Airway epithelial cell (primary cell): ENCODE measurements around the gene CCDC191. TPM values are rescaled to one million over a fixed set of nuclear protein-coding genes. Genes with fewer than 3 reads are reported as not detected.

Source experiments
- total RNA-seq: library from RNA; depleted of rRNA; stranded (reverse); fragments of >200 nt; gene quantifications from 2 replicates; pipeline ENCODE4 v1.2.3, GENCODE V29; 2015

CCDC191 gene, protein sequence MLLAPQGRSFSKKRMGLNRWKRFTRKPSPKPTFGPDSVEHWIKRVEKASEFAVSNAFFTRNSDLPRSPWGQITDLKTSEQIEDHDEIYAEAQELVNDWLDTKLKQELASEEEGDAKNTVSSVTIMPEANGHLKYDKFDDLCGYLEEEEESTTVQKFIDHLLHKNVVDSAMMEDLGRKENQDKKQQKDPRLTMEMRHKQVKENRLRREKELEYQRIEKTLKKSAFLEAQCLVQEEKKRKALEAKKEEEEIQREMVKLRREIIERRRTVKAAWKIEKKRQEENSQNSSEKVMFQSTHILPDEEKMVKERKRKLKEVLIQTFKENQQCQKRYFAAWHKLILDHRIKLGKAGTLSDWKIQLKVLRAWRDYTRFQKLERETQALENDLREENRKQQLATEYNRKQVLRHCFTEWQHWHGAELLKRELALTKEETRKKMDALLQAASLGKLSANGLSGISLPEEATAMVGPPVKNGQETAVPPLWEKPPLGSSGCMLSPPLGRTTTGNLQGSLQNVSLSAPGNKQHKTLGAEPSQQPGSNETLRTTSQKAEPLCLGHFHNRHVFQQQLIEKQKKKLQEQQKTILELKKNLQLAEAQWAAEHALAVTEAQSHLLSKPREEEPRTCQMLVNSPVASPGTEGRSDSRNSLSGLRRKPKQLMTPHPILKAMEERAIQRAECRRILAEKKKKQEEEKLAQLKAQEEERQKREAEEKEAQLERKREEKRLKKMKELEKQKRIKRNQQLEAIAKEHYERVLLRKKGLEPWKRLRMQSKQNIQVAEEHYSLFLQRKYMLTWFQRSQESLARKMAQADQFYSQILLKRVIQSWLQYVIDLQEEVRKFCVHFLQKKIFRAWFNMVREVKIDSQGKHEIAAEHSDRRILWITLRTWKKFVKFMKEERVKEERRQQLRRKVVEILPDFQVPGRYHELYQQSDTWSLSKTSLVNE
- 1.3 and 1.8 TPM in 2 replicates for total RNA-seq

DNA sequence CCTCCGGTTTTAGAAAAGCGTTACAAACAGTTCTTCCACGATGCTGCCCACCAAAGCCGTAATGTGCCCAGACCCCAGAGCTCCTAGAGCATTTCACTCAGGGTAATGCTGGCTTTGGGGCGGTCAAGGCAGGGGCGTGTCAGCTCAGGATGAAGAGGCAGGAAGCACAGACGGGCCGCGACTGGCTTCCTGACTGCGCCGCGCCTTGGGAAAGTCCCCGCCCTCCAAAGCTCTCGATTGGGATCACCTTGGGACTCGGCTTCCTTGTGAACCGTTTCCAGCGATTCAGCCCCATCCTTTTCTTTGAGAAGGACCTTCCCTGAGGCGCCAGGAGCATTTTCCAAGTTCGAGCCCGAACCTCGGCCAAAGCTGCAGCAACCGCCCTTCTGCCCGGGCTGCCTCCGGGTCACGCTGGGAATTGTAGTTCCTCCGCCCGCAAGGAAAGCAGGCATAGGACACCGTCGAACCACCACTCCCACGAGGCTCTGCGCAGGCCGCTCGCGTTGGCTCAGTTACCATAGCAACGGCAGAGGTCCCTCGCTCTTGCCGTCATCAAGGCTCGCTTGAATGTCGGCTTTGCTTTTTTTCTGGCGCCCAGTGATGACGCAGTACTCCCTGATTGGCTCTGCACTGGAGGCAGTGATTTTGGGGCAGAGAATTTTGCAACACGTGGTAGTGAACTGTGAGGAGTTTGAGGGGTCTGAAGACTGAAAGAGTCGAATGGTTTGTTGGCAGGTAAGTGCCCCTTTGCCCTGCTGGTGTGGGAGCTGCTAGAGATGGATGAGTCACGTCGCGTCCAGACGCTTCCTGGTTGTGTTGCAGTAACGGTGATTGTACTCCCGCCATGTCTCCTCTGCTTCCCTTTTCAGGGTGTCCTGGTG is at the start of gene CCDC191, which contains the start of gene QTRT2:
CCDC191 (minus strand) TSS at position 397 of the 881 bp plus-strand sequence; CDS start at position 337, 60 bp downstream.
QTRT2 (plus strand) TSS at position 608 of the 881 bp plus-strand sequence. CDS start 8,521 bp downstream, outside the sequence.

DNA sequence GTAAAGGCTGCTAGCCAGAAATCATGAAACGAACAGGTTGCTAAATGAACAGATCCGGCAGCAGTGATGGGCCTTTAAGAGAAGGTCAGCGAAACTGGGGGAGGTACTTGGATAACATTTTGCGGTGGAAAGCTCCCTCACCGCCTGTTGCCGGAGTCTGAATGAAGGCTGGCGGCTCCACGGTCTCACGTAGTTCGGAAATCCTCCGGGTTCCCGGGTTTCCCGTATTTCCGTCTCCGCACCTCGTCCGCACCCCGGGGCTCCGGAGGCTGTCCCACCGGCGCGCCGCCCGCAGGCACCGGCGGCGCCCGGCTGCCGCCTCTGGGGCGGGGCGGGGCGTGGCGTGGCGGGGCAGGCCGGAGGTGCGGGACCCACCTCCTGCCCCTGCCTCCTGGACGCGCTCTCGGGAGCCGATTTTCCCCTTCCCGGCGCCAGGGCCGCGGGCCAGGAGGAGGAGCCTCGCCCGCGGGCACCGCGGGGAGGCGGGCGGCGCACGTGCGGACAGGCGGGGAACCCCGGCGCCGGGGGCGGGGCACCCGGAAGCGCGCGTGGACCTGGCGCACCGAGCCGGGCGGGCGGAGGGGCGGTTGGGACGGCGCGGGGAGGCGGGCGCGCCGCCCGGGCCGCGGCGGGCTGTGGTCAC is 108.8 kb downstream of the CCDC191 start, which contains the start of gene ZDHHC23:
ZDHHC23 (plus strand) TSS at position 642 of the 643 bp plus-strand sequence. CDS start 790 bp downstream, outside the sequence.

Other genes with a start within 250 kb of the CCDC191 start
- 1.4 and 1.7 TPM in 2 replicates for gene GRAMD1C, start 217.7 kb downstream of the CCDC191 start, total RNA-seq
- 0.49 and 2.3 TPM in 2 replicates for gene ZDHHC23, start 108.5 kb downstream of the CCDC191 start, total RNA-seq
- 9.9 and 15.5 TPM in 2 replicates for gene QTRT2, start 211 bp upstream of the CCDC191 start, total RNA-seq
- gene DRD3, start 122.5 kb upstream of the CCDC191 start, total RNA-seq, result not detected in 2 replicates
- not detected in 2 replicates for gene ZNF80, start 181.1 kb upstream of the CCDC191 start, total RNA-seq
- gene TIGIT, start 237.5 kb upstream of the CCDC191 start, total RNA-seq, result not detected in 2 replicates